HT1080 (cell line): ENCODE data around the gene SLF2. TPM values are rescaled to one million over a fixed set of nuclear protein-coding genes. Genes with fewer than 3 reads are reported as not detected.
"Not testable (repeated sequence)": the region's sequence is repeated elsewhere in the genome, so short reads cannot be mapped to it uniquely, and the experiment has no call there.

Experiments used
- DNase-seq: peaks from one replicate; pipeline ENCODE4 v3.0.0-alpha.2; 2015; ENCODE audit warnings: low read depth
- total RNA-seq: library from RNA; depleted of rRNA; stranded (reverse); fragments of >200 nt; shearing (Covaris generic); gene quantifications from 2 replicates; pipeline ENCODE4 v1.2.3, GENCODE V29; 2014

Gene SLF2
- total RNA-seq, 1 experiment from 2014 or later: 17.4 TPM

- no peak for DNase-seq
These were observed 32.9 kb upstream of the SLF2 start for GRCh38 chr10:100879741-100880360.

GRCh38 chr10:100881556-100882213 lies 31.1 kb upstream of the SLF2 start:
- DNase-seq: no peak

- DNase-seq: no peak
These were observed 30.5 kb upstream of the SLF2 start for GRCh38 chr10:100882252-100882651.

GRCh38 chr10:100882671-100883311 lies 30.0 kb upstream of the SLF2 start:
- DNase-seq: peak; percentile 59

- no peak for DNase-seq
These were observed 29.4 kb upstream of the SLF2 start for GRCh38 chr10:100883312-100883821.

- not testable (repeated sequence) for DNase-seq
These were observed 27.2 kb upstream of the SLF2 start for GRCh38 chr10:100885611-100886010.

- no peak for DNase-seq
These were observed 26.7 kb upstream of the SLF2 start for GRCh38 chr10:100886091-100886490.

- DNase-seq: no peak
These were observed 26.2 kb upstream of the SLF2 start for GRCh38 chr10:100886521-100886920.

- no peak for DNase-seq
These were observed 25.8 kb upstream of the SLF2 start for GRCh38 chr10:100886963-100887362.

DNA sequence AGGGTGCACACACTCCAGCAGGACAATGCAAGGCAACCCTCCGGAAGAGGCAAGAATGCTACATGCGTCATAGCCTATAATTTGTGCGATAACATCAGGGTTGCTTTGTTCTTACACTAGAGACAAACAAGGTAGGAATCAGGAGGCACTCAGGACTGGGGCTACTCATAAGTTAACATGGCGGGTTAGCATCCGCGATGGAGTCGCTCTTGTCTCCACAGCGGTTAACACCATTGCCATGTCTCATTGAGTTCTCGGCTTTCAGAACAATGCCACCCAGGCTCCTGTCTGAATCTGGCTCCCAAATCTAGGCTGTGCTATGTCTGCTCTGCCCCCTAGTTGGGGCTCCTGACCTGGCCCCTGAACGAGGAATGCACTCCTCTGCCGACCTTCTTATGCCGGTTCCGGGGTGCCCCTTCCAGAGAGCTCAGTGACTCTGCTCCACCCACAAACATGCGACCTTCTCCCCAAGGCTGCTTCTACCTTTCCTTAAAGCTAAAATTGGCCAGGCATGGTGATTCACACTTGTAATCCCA lies 24.9 kb upstream of the SLF2 start:
- no peak for DNase-seq

DNA sequence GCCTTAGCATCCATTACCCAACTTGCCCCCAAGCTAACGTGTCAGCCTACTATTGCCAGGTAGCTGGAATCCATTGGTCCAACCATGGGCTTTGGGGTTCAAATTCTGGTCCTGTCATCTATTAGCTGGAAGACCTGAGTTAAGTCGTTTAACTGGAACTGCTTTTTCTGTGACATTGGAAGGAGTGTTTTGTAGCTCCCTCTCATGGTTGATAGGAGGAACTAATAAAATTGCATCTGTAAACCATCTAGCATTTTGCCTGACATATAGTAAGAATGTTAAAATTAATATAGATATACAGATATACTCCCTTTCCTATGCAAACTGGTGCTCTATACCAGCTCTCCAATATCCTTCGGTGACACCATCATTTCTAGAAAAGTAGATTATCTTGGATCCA lies 23.8 kb upstream of the SLF2 start:
- no peak for DNase-seq

- no peak for DNase-seq
These were observed 23.2 kb upstream of the SLF2 start for GRCh38 chr10:100889546-100889945.

- DNase-seq: no peak
These were observed 22.6 kb upstream of the SLF2 start for GRCh38 chr10:100890141-100890672.

- peak; percentile 96 for DNase-seq
These were observed 22.0 kb upstream of the SLF2 start for GRCh38 chr10:100890673-100891317.

- no peak for DNase-seq
These were observed 18.7 kb upstream of the SLF2 start for GRCh38 chr10:100894033-100894432.

DNA sequence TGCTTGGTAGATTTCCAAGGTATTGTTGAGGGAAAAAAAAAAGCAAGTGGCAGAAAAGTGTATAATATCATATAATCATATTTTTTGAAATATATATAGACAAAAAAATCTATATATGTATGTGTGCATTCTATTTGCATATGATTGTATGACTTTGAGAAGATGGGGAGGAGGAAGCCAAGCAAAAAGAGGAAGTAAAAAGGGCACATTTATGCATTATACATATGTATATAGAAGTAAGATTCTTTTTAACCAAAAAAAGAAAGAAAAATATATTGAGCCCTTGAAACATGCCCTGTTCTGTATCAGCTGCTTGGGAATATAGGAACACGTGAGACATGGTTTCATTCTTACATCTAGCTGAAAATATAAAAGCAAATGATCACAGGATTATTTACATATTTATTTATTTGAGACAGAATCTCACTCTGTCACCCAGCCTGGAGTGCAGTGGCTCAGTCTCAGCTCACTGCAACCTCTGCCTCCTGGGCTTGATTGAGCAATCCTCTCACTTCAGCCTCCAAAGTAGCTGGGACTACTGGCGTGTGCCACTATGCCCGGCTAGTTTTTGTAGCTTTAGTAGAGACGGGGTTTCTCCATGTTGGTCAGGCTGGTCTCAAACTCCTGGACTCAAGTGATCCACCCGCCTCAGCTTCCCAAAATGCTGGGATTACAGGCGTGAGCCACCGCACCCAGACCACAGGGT lies 18.0 kb upstream of the SLF2 start:
- no peak for DNase-seq

DNA sequence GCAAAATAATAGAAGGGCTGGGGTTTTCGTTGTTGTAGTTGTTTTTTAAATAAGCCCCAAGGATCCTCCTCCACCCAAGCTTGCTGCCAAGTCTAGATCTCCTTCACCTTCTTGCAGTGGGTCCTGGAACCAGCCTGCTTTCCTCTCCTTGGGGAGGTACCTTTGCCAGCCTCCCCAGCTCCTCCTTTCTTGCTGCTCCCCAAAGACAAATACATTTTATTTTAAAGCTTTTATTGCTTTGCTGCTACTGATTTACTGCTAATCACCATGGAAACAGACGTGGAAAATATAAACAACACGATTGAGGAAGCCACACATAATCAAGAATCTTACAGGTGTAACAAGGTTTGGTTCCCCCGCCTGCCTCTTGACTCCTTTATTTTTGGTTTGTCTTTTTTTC lies 17.4 kb upstream of the SLF2 start:
- no peak for DNase-seq

DNA sequence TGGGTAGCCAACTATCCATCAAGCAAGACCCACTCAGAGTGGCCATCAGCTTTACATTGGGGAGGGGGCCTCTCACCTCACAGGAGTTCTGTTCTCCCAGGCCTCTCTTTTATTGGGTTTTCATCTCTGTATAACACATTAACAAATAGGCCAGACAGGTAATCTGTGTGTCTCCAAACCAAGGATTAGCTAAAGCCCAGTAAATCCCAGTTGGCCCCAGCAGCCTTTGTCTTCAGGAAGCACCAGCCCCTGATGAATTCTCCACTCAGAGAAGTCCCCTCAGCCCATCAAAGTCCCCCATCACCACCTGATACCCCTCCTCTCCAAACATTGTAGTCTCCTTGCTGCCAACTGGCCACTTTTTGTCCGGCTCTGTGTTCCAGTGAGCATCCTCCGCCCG lies 16.9 kb upstream of the SLF2 start:
- DNase-seq: no peak

DNA sequence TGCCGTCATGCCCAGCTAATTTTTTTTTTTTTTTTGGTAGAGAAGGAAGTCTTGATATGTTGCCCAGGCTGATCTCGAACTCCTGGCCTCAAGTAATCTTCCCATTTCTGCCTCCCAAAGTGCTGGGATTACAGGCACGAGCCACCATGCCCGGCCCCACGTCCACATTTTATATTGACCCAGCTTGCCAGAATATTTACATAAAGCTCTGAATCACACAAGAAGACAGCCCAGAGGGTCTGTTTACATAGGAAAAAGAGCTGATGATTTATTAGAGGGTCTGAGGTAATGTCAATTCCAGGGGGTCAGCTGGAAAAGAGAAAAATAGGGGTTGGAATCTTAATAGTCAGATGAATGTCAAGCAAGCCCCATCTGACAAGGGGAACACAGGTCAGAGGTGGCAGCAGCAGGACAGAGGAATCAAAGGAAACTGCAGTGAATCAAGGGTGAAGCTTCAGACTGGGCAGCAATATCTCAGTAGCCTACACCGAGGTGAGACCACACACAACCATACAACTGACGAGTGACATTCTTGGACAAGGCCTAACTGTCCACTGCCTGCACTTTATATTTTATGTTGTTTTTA lies 15.8 kb upstream of the SLF2 start:
- DNase-seq: no peak

DNA sequence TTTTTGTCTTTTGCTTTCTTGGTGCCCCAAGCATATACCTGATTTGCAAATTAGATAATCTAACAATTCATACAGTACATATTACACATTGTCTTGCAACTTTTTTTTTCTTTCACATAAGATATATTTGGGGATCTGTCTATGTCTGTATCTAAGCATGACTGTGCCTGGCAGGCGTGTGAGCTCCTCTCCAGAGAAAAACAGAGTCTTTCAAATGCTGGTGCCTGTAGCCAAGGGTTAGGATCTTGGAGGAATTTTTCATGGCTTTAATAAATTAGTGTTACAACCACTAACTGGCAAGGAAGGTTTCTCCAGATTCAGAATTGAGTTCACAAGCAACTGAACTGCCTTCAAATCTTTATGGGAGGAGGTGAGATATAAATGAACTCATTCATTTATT lies 14.8 kb upstream of the SLF2 start:
- DNase-seq: no peak

DNA sequence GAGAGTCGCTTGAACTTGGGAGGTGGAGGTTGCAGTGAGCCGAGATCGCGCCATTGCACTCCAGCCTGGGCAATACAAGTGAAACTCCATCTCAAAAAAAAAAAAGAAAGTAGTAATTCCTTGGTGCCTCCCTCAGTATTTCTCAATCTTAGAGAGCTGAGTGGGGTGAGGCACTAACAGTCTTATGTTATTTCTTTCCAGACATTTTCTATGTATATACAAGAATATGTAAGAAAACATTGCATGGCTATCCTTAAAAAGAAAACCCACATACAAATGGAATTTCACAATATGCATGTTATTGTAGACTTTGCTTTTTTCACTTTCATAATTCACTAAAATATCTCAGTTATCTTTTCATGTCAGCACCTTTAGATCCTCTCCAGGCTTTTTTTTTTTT lies 13.6 kb upstream of the SLF2 start:
- DNase-seq: no peak
